A549 (cell line): ENCODE data around the gene KIFBP. TPM values are rescaled to one million over a fixed set of nuclear protein-coding genes. Genes with fewer than 3 reads are reported as not detected.
A peak's percentile ranks its signal among the peaks of the same experiment; 100 is the strongest.

Experiments used
- ATAC-seq, 2 experiments: fragments of 200-7000 bp in 1 of 2; fragments of >200 bp in 1 of 2; cut with Nextera tagmentation in 1 of 2; cut with Tn5 transposase in 1 of 2; 3 replicates each; pipeline versions ENCODE4 v1.8.0 to v1.9.1; 2018 to 2020; ENCODE audit warnings: mild to moderate bottlenecking in 1 of 2, moderate library complexity in 1 of 2
- CTCF ChIA-PET: fragments of 300-600 bp; sonication (Branson Sonifier 250); formaldehyde crosslinking; extraction: SDS; loops from one replicate; lab custom pipeline; 2021; ENCODE audit warnings: antibody characterized with exemption, inconsistent platforms; lab: Yijun Ruan, JAX
- POLR2A ChIA-PET: fragments of 350-600 bp; formaldehyde crosslinking; extraction: SDS; loops from one replicate; lab custom pipeline; 2021; ENCODE audit warnings: antibody characterized with exemption, inconsistent platforms; lab: Yijun Ruan, JAX
- DNase-seq, 2 experiments: peaks; one replicate each; pipeline versions ENCODE4 v3.0.0 to v3.0.0-alpha.2; 2011 to 2016; ENCODE audit warnings: low read depth in 1 of 2, low spot score in 1 of 2
- FAIRE-seq: peaks from 2 replicates; lab custom pipeline; 2011; peaks lifted over from hg19 to GRCh38; lab: Jason Lieb, UNC
- H3K27ac ChIP-seq, 2 experiments: fragments of >200 bp; sonication (Bioruptor Twin); formaldehyde crosslinking; 3 replicates each; pipeline ENCODE4 v1.5.1; 2016 to 2017
- H3K4me1 ChIP-seq: fragments of >200 bp; sonication (Bioruptor Twin); formaldehyde crosslinking; 3 replicates; pipeline ENCODE4 v1.6.1; 2016
- H3K4me2 ChIP-seq: fragments of >200 bp; sonication (Bioruptor Twin); formaldehyde crosslinking; 3 replicates; pipeline ENCODE4 v1.6.1; 2016
- H3K4me3 ChIP-seq: fragments of >200 bp; sonication (Bioruptor Twin); formaldehyde crosslinking; 3 replicates; pipeline ENCODE4 v1.5.1; 2016
- H3K9me3 ChIP-seq: fragments of >200 bp; sonication (Bioruptor Twin); formaldehyde crosslinking; 3 replicates; pipeline ENCODE4 v1.6.1; 2016
- CBX8 ChIP-seq: fragments of 200-600 bp; sonication (generic); IDR thresholded peaks from 2 replicates; pipeline ENCODE4 v1.6.1; 2016
- CEBPB ChIP-seq, 2 experiments: fragments of >200 bp in 1 of 2; sonication (Bioruptor Twin) in 1 of 2; formaldehyde crosslinking in 1 of 2; IDR thresholded peaks; 2 replicates each; pipeline ENCODE4 v1.6.1; 2012 to 2016
- CHD2 ChIP-seq: fragments of 150-350 bp; IDR thresholded peaks from 2 replicates; pipeline ENCODE4 v1.6.1; 2014; ENCODE audit warnings: low read length; ENCODE audit not compliant: partially characterized antibody
- EHMT2 ChIP-seq: fragments of 200-600 bp; sonication (generic); IDR thresholded peaks from 2 replicates; pipeline ENCODE4 v1.6.1; 2016; ENCODE audit warnings: antibody characterized with exemption, low read depth, mild to moderate bottlenecking, moderate library complexity
- ESRRA ChIP-seq: fragments of 150-350 bp; IDR thresholded peaks from 2 replicates; pipeline ENCODE4 v1.6.1; 2014; ENCODE audit warnings: mild to moderate bottlenecking, low read length, borderline replicate concordance
- FOSB ChIP-seq: fragments of 250-450 bp; sonication (Bioruptor Pico); IDR thresholded peaks from 2 replicates; pipeline ENCODE4 v1.5.0; 2020; ENCODE audit warnings: mild to moderate bottlenecking, moderate library complexity
- FOXS1 ChIP-seq: fragments of 250-450 bp; sonication (Bioruptor Pico); IDR thresholded peaks from 2 replicates; pipeline ENCODE4 v1.5.0; 2020; ENCODE audit warnings: mild to moderate bottlenecking, moderate library complexity
- GATA3 ChIP-seq: IDR thresholded peaks from 2 replicates; pipeline ENCODE4 v1.6.1; 2012; ENCODE audit warnings: borderline replicate concordance
- HDAC2 ChIP-seq: fragments of 200-600 bp; sonication (generic); IDR thresholded peaks from 2 replicates; pipeline ENCODE4 v1.6.1; 2016
- HEYL ChIP-seq: fragments of 250-450 bp; sonication (Bioruptor Pico); IDR thresholded peaks from 2 replicates; pipeline ENCODE4 v1.8.0; 2021; ENCODE audit warnings: mild to moderate bottlenecking, moderate library complexity
- HOXB5 ChIP-seq: fragments of 250-450 bp; sonication (Bioruptor Pico); IDR thresholded peaks from 2 replicates; pipeline ENCODE4 v1.5.0; 2020; ENCODE audit warnings: mild to moderate bottlenecking, moderate library complexity
- JUN ChIP-seq, 2 experiments: fragments of >200 bp; sonication (Bioruptor Twin); formaldehyde crosslinking; IDR thresholded peaks; 2 replicates in 1 of 2; 3 replicates in 1 of 2; pipeline ENCODE4 v1.6.1; 2016 to 2017
- JUNB ChIP-seq: fragments of >200 bp; sonication (Bioruptor Twin); formaldehyde crosslinking; IDR thresholded peaks from 2 replicates; pipeline ENCODE4 v1.6.1; 2016
- MAZ ChIP-seq: fragments of 150-350 bp; IDR thresholded peaks from 2 replicates; pipeline ENCODE4 v1.6.1; 2014; ENCODE audit warnings: antibody characterized with exemption, low read depth, low read length, borderline replicate concordance
- NPAS2 ChIP-seq: fragments of 250-450 bp; sonication (Bioruptor Pico); IDR thresholded peaks from 2 replicates; pipeline ENCODE4 v1.8.0; 2022; ENCODE audit warnings: mild to moderate bottlenecking, moderate library complexity, borderline replicate concordance
- RAD21 ChIP-seq, 2 experiments: fragments of >200 bp in 1 of 2; sonication (Bioruptor Twin) in 1 of 2; formaldehyde crosslinking in 1 of 2; IDR thresholded peaks in 1 of 2; conservative IDR thresholded peaks in 1 of 2; 2 replicates in 1 of 2; 3 replicates in 1 of 2; pipeline ENCODE4 v1.6.1; 2012 to 2018; ENCODE audit warnings: inconsistent platforms in 1 of 2
- RARB ChIP-seq: fragments of 250-450 bp; sonication (Bioruptor Pico); IDR thresholded peaks from 2 replicates; pipeline ENCODE4 v1.8.0; 2021; ENCODE audit warnings: mild to moderate bottlenecking, moderate library complexity
- RCOR1 ChIP-seq: fragments of 150-350 bp; IDR thresholded peaks from 2 replicates; pipeline ENCODE4 v1.6.1; 2014; ENCODE audit warnings: antibody characterized with exemption, low read length, low read depth
- REST ChIP-seq: fragments of 200-600 bp; sonication (generic); IDR thresholded peaks from 2 replicates; pipeline ENCODE4 v1.6.1; 2016; ENCODE audit warnings: antibody characterized with exemption, mild to moderate bottlenecking, moderate library complexity
- RFX5 ChIP-seq: fragments of 450-650 bp; IDR thresholded peaks from 2 replicates; pipeline ENCODE4 v1.7.1; 2014; ENCODE audit warnings: antibody characterized with exemption, mild to moderate bottlenecking, moderate library complexity
- RNF2 ChIP-seq: fragments of 200-600 bp; sonication (generic); IDR thresholded peaks from 2 replicates; pipeline ENCODE4 v1.6.1; 2016; ENCODE audit warnings: low read depth, mild to moderate bottlenecking, antibody characterized with exemption, moderate library complexity, borderline replicate concordance
- TFCP2L1 ChIP-seq: fragments of 250-450 bp; sonication (Bioruptor Pico); IDR thresholded peaks from 2 replicates; pipeline ENCODE4 v1.5.0; 2021; ENCODE audit warnings: mild to moderate bottlenecking
- ZFP36 ChIP-seq: fragments of 450-650 bp; IDR thresholded peaks from 2 replicates; pipeline ENCODE4 v1.6.1; 2014; ENCODE audit warnings: borderline replicate concordance; ENCODE audit not compliant: partially characterized antibody
- WGBS: methylation state at CpG from one replicate; pipeline ENCODE4 v1.1.6; 2017; ENCODE audit errors: missing lambda C conversion rate; 5-methylcytosine and 5-hydroxymethylcytosine counted together
- polyA plus RNA-seq, 4 experiments: library from polyadenylated mRNA; depleted of rRNA in 3 of 4; stranded (reverse); fragments of >200 nt; fragmentation: RNase III in 1 of 4; extraction: RNeasy Plus Mini Kit Qiagen cat#74134 plus additional on column Dnase treatment in 1 of 4; gene quantifications; 2 replicates in 3 of 4; 3 replicates in 1 of 4; pipeline ENCODE4 v1.2.3, GENCODE V29; 2011 to 2017
- TF ChIP-seq, protein P1 (sequence below): IDR thresholded peaks from 2 replicates; pipeline ENCODE4 v1.6.1; 2012
- TF ChIP-seq, protein P2 (sequence below): fragments of 250-450 bp; sonication (Bioruptor Pico); IDR thresholded peaks from 2 replicates; pipeline ENCODE4 v1.5.0; 2020; ENCODE audit warnings: low read depth, mild to moderate bottlenecking, moderate library complexity

The KIFBP gene
- polyA plus RNA-seq, 2 of the 4 experiments (the other 2 are of a cell fraction) = 36.1 to 53.8 TPM

GRCh38 chr10:68955355-68955831 is 33.2 kb upstream of the KIFBP start:
- POLR2A ChIA-PET = interaction anchor here (0.5 to 2.0 kb wide), 9 partner anchors 9 to 225 kb away, joined by 3 to 8 read pairs (median 4); partner anchors contain the start of genes DDX50, SRGN and SUPV3L1
- WGBS = 5% methylated on average over 16 of the region's 16 CpGs

DNA sequence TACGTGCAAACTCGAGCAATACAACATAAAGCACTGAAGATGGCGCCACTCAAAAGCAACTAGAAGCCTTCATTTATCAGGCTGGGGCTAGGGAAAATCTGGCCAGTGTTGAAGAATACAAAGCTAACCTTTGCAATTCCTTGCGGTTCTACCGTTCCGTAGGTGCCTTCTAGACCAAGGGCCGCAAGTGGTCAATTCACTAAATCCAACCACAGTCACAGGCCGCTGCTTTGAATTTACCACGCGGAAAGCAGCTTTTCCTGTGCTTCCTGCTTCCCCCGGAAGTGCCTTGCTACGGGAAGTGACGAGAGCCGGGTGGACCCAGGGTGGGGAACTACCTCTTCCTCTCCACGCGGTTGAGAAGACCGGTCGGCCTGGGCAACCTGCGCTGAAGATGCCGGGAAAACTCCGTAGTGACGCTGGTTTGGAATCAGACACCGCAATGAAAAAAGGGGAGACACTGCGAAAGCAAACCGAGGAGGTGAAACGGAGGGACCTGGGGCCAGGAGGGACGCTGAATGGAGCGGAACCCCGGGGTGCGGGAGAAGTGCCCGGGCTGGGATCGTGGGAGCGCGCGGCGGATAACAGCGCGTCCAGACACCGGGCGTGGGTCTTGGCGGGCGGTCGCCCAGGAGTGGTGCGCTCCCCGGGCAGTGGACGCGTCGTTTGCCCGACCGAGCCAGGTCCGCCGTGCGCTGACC is 32.6 kb upstream of the KIFBP start, which contains the start of gene DDX21:
TSS of gene DDX21 (plus strand) at position 339 of the 701 bp plus-strand sequence. CDS start at position 395, 56 bp downstream.
- POLR2A ChIA-PET = interaction anchor here (0.5 to 2.0 kb wide), 12 partner anchors 9 to 249 kb away, joined by 3 to 8 read pairs (median 3); partner anchors contain the start of genes DDX50, SRGN and SUPV3L1
- Histone ChIP-seq H3K4me1 (peaks cover 28% of the 10 kb centered on the region), H3K9me3 (no peaks in the 10 kb centered on the region), H3K4me2 (peak within 1 kb of the TSS; percentile 77), H3K27ac (peak within 1 kb of the TSS; percentile 92 to 98), H3K4me3 (peak within 1 kb of the TSS; percentile 98)
- DNase-seq = peak; percentile 95 to 98
- ATAC-seq = peak; percentile 96 to 97
- CTCF ChIA-PET = interaction anchor here (0.6 to 2.2 kb wide), 20 partner anchors 12 to 435 kb away, joined by 3 to 8 read pairs (median 4); no protein-coding TSS in a partner anchor
- 1% methylated on average over 52 of the region's 53 CpGs for WGBS
- no peak for FAIRE-seq
- TF ChIP-seq RARB (CRISPR knock-in tag) (no peak), EHMT2 (no peak), TFCP2L1 (CRISPR knock-in tag) (no peak), HOXB5 (peak; percentile 72; the same call in 1 of the 2 replicates), REST (peak; percentile 24; the same call in 1 of the 2 replicates), FOXS1 (no peak), JUN (IDR thresholded peaks at IDR 0.05) (peak in 1 of 2 experiments; percentile 93; a peak in 4 of 5 replicates), RFX5 (no peak), HDAC2 (no peak), CHD2 (no peak), FOSB (CRISPR knock-in tag) (no peak), CEBPB (IDR thresholded peaks at IDR 0.05) (no peak), RNF2 (no peak), RAD21 (conservative IDR thresholded peaks at IDR 0.05 in 1 of 2, IDR thresholded peaks at IDR 0.05 in 1 of 2) (peak; percentile 17 to 28; a peak in 2 of 5 replicates), GATA3 (no peak; the same call in 1 of the 2 replicates), JUNB (no peak)

More at GRCh38 chr10:68955355-68955831, 33.2 kb upstream of the KIFBP start:
- Histone ChIP-seq H3K4me3 (peak overlapping the region; percentile 98), H3K9me3 (no peaks in the 10 kb centered on the region), H3K4me1 (peaks cover 28% of the 10 kb centered on the region), H3K27ac (peak overlapping the region; percentile 92 to 98), H3K4me2 (peak overlapping the region; percentile 77)
- CTCF ChIA-PET = interaction anchor here (0.6 to 2.2 kb wide), 18 partner anchors 11 to 435 kb away, joined by 3 to 8 read pairs (median 4); no protein-coding TSS in a partner anchor
- DNase-seq (peak in 1 of 2 experiments; percentile 56), FAIRE-seq (no peak), ATAC-seq (peak; percentile 41 to 60)
- no peak for TF ChIP-seq HDAC2
- no peak for TF ChIP-seq CBX8
- TF ChIP-seq, protein P1, sequence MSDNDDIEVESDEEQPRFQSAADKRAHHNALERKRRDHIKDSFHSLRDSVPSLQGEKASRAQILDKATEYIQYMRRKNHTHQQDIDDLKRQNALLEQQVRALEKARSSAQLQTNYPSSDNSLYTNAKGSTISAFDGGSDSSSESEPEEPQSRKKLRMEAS = no peak
- no peak for TF ChIP-seq REST
- TF ChIP-seq RFX5 = no peak
- TF ChIP-seq RCOR1 = no peak
- TF ChIP-seq NPAS2 (CRISPR knock-in tag) = no peak
- no peak for TF ChIP-seq ESRRA
- no peak for TF ChIP-seq MAZ
- no peak for TF ChIP-seq ZFP36
- no peak for TF ChIP-seq RARB (CRISPR knock-in tag)
- TF ChIP-seq, protein P2, sequence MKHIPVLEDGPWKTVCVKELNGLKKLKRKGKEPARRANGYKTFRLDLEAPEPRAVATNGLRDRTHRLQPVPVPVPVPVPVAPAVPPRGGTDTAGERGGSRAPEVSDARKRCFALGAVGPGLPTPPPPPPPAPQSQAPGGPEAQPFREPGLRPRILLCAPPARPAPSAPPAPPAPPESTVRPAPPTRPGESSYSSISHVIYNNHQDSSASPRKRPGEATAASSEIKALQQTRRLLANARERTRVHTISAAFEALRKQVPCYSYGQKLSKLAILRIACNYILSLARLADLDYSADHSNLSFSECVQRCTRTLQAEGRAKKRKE = no peak
- no peak for TF ChIP-seq HEYL (CRISPR knock-in tag)
